Dermis blood vessel endothelial cell (primary cell): ENCODE measurements around the gene CYP27B1. TPM values are rescaled to one million over a fixed set of nuclear protein-coding genes. Genes with fewer than 3 reads are reported as not detected.
A peak's percentile ranks its signal among the peaks of the same experiment; 100 is the strongest.

Experiments
- DNase-seq: peaks from one replicate; pipeline ENCODE4 v3.0.0; 2010
- total RNA-seq: library from RNA; depleted of rRNA; stranded (reverse); fragments of >200 nt; gene quantifications from 2 replicates; pipeline ENCODE4 v1.2.3, GENCODE V29; 2014

The CYP27B1 gene
- total RNA-seq, 1 donor from 2014 or later = 0.17 TPM

DNA sequence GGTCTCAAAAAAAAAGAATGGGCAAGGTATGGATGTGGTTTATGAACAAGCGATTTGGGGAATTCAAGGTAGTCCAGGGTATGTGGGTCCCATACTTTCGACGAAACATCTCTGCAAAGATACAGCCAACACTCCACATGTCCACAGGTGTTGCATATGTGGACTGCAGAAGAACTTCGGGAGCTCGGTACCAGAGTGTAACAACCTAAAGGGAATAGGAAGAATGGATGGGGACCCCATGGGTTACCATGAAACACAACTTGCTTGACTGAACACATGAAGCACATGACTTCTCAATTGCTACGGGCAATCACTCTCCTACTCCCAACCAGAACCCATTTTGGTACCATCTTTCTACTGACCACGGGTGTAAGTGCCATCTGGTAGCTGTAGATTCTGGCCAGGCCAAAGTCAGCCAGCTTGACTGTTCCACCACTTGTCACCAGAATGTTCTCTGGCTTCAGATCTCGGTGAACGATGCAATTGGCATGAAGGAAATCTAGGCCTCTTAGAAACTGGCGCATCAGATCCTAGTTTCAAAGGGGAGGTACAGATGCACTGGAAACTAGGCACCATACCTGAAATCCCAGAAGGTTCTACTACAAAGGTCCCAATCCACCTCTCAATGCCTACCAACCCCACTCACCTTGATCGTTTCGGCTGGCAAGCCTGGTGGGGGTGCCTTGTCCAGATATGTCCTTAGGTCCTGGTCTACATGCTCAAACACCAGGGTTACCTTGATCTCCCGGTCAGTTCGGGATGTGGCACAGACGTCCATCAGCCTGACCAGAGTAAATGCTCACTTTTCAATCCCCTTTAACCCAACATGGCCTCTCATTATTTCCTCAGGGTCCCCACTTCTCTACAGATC lies 16.1 kb downstream of the CYP27B1 start:
- DNase-seq = no peak

DNA sequence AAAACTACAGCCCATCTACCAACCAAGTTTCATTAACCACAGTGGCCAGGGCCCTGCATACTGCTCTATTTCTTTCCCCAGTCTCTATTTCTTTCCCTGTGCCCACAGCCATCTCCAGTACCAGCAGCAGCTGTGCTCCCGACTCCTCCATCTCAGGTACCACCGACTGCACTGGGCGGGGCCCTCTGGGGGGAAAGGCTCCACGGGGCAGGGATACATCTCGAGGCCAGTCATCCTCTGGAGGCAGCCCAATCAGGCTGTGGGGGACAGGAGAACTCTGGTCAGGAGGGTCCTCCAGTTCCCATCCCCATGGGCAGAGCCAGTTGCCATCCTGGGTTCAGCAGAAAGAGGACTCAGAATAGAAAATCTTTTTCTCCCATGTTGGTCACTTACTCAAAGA lies 17.8 kb downstream of the CYP27B1 start:
- no peak for DNase-seq

DNA sequence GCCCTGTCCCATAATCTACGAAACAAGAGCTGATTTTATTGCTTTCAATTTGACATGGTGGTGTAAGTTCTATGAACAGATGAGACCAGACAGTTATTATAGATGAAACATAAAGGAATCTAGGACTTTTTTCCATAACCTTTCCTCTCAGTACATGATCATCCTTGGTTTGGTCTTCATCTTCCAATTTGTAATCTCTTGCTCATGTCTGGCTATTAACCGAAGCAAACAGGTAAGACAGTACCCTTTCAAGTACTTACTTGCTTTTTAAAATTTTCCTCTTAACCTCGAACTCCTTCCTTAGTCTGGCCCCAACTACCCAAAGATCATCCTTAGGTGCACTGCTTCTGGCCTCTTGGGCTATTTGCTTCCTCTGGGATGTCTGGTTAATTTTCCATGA lies 20.9 kb downstream of the CYP27B1 start:
- no peak for DNase-seq

DNA sequence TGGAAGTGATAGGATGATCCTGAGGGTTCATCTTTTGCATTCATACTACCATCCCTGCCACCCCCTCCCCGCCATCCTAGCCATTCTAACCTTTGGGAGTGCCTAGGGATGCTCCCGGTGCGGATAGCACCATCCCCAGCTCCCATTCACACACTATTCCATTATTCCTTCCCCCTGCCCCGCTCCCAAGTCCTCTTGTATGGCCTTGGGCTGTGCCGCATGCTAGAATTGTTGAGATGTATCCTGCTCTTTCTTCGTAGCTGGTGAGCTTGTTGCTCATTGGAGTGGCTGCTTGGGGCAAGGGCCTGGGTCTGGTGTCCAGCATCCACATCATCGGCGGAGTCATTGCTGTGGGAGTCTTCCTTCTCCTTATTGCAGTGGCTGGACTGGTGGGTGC lies 21.4 kb downstream of the CYP27B1 start:
- DNase-seq = no peak

DNA sequence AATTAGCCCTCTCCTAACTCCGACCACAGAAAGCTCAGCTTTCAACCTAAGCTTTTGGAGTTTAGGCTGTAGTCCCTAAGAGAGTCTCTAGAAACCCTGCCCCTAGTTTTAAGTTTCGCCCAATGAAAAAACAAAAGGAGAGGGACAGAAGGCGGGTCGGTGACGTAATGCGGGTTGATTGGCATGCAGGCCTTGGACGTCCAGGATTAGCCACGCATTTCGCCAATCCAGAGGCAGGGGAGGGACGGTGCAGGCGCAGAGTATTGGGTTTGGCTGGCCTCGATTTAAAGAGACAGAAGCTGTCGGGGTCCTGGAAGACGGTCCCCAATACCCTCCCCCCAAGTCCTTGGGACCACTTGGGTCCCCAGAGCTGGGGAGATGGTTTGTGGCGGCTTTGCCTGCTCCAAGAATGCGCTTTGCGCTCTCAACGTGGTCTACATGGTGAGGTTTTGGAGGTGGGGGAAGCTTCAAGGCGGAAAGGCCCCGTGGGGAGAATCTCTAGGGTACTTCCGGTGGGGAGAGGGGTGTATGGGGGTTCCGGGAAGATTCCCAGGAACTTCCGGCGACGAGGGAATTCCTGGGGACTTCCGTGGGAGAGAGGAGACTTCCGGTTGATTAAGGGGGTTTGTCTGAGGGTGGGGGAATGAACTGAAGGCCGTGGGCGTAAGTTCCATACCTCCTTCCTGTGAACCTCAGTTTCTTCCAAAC lies 21.9 kb downstream of the CYP27B1 start, which contains the start of gene TSPAN31:
Gene TSPAN31, plus strand, starts transcription at position 263 of the 708 bp plus-strand sequence. Its CDS starts 116 bp downstream, at position 379.
- DNase-seq = peak; percentile 99

DNA sequence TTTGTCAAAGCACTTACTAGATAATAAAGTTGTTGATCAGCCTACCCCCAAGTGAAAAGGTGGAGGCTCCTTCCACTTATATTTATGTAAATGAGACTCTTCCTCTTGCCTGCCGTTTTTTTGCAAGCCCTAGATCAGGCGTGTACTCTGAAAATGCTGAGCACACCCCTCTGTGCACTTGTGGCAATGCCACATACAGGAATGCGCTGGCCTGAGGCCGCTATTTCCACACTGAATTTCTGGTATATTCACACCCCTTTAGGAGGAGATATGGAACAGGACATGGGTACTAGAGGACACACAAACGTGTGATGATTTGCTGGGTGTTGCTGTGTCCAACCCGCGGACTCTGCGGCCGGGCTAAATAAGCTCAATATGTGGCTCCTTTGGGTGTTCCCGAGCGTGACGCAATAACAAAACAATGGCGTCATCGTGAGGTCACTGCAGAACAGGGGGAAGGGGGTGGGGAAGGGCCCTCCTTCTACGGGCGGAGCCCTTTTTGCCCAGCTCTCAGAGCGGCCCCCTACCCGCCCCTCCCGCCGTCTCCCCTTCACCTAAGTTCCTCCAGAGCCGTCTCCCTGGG lies 22.6 kb downstream of the CYP27B1 start:
- DNase-seq = no peak

DNA sequence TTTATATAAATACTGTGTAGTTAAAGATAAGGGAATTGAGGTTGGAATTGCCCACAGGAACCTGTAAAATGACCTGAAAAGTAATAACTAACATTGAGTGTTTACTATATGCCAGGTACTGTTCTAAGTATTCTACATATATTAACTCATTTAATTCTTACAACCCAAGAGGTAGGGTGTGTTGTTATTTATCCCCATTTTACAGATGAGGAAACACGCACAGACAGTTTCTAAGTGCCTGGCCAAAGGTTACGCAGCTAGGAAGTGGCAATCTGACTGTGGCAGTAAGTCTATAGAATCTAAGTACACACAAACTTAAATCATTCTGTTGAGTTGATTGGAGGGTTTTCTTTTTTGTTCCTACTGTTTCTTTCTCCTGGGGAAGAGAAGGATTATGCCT lies 23.1 kb downstream of the CYP27B1 start:
- DNase-seq = no peak

DNA sequence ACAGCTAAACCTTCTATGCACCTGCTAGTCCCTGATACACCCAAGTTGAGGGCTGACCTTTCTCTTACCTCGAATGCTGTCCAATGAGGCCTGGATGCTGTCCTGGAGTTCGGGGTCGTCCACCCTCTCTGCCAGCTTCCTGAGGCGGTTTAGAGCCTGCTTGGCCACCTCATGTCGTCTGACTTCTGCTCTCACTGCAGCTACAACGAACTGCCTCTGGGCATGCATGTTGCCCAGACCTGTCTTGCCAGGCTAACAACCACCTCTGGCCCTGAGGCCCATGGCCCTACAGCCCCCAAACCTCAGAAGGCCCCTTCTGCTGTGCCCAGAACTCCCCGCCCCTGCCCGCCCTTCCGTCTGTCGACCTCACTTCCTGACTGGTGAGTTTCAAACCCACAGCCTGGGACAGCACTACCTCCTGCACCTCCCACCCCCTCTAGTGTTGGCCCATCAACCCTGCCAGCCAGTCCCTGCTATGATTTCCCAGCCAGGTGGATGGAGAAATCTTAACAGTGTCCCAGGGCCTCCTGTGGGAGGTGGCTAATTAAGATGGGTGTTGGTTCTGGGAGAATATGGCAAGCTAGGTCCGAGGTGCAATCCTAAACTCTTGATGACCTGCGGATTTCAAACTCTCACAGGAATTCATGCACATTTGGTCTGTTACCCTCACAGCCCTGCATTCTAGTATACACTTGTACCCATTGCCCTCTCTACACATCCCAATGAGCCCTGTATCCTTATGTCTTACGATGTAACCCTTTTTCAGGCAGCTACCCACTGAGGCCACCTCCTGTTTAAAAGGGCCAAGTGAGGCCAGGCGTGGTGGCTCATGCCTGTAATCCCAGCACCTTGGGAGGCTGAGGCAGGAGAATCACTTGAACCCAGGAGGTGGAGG lies 24.8 kb downstream of the CYP27B1 start:
- no peak for DNase-seq

DNA sequence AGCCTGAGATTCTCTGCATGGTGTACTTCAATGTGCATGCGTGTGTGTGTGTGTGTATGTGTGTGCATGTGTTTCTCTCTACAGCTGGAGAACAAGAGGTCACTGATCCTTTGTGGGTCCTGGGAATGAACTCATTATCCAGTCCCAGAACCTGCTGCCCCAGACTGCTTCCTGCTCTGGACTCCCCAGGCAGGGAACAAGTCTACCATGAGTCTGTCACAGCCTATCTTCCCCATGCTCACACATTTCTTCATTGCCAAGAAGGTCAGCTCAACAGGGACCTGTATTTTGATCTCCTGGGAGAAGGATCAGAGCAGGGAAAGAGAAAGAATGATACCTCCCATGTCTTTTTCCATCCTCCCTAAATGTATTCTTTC lies 25.5 kb downstream of the CYP27B1 start:
- no peak for DNase-seq

DNA sequence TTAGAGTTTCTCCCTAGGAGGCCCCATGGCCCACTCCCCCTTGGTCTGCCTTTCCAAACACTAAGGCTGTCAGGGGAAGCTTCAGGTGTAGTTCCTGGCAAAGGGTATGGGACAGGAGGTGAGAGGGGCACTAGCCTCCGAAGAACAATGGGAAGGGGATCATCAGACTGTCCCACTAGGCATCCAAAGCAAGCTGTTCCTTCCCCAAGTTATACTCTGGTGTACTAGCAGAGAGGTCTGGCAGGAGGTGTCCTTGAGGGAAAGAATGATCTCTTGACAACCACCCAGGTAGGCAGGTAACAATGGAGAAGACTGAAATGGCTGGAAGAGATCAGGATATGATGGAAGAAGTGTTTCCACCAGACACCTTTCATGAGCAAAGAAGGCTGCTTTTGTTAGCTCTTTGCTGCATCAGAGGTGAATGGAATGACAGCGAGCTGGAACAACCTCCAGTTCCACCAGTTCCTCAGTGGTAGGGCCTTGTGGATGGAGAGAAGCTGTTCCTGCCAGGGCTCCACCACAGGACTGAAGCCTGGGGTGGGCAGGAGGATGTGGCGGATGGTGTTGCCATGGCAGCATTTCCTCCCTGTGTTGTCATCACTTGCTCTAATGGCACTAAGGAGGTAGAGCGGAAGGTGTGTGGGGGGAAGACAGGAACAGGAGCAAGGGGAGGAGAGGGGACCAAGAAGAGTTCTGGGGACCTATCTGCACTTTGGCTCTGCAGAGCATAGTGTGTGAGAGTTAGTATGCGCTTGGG lies 26.0 kb downstream of the CYP27B1 start:
- peak; percentile 49 for DNase-seq

DNA sequence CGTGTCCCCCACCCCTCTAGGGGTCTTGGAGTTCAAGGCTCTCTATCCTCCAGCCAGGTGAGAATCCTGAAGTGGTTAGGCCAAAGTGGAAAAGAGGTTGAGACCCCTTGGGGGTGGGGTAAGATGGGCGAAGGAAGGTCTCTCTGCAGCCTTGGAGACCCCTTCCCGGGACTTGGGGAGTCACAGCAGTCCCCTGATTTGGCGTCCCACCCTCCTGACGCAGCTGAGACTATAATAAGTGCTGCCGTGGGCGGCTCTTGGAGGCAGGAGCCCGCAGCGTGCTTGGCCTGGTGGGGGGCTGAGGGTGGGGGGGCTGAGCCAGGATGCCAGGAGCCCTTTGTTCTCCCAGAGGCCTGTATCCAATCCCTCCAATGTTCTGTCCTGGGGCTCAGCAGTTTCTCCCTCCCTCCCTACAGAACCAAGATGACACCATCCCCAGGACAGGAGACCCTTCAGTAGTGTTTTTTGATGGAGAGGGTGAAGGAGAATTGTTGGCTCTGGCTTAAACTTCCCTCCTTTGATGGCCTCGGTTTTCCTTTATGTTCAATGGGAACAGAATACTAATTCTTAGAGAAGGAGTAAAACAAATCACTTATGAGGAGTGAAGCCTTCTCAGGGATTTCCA lies 26.9 kb downstream of the CYP27B1 start:
- DNase-seq = no peak

DNA sequence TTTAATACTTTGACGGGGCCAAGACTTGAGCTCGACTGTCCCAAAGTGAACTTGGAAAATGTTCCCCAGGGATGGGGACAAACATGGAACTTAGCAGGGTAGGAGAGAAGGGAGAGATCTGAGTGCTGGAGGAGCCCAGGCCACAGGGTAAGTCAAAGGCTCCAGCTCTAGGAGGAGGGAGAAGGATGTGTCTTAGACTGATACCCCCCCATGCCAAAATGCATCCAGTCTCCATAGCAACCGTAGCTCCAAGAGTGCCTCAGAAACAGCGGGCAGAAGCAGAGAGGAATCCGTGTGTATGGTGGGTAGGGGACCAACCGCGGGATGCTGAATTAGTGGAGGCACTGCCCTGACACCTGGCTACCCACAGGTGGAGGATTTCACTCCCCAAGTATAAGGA lies 27.5 kb downstream of the CYP27B1 start:
- DNase-seq = no peak

DNA sequence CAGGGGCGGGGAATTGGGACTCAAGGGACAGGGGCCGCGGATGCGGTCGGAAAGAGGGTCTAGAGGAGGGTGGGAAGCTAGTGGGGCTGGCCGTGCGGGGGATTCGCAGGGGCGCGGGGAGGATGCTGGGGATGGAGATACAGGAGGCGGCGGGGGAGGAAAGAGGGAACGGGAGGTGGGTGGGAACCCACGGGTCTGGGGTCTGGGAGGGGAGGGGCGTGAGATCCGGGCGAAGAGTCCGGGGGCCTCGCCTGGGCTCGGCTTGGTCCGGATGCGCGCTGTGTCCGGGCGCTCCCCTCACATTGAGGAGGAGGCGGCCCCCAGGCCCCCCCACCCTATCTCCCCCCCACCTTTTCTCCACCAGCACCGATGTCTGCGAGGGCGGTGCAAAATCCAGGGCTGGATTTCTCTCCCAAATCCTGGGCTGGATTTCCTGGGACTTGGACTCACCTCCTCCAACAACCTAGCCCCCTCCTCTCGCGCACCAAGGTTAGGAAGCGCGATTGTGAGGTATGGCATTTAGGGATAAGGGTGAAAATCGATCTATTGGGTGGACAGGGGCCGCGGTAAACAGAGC lies 28.1 kb downstream of the CYP27B1 start, which contains the start of gene AGAP2:
Gene AGAP2, minus strand, starts transcription at position 82 of the 577 bp plus-strand sequence. CDS start 496 bp downstream, outside the sequence.
- no peak for DNase-seq

DNA sequence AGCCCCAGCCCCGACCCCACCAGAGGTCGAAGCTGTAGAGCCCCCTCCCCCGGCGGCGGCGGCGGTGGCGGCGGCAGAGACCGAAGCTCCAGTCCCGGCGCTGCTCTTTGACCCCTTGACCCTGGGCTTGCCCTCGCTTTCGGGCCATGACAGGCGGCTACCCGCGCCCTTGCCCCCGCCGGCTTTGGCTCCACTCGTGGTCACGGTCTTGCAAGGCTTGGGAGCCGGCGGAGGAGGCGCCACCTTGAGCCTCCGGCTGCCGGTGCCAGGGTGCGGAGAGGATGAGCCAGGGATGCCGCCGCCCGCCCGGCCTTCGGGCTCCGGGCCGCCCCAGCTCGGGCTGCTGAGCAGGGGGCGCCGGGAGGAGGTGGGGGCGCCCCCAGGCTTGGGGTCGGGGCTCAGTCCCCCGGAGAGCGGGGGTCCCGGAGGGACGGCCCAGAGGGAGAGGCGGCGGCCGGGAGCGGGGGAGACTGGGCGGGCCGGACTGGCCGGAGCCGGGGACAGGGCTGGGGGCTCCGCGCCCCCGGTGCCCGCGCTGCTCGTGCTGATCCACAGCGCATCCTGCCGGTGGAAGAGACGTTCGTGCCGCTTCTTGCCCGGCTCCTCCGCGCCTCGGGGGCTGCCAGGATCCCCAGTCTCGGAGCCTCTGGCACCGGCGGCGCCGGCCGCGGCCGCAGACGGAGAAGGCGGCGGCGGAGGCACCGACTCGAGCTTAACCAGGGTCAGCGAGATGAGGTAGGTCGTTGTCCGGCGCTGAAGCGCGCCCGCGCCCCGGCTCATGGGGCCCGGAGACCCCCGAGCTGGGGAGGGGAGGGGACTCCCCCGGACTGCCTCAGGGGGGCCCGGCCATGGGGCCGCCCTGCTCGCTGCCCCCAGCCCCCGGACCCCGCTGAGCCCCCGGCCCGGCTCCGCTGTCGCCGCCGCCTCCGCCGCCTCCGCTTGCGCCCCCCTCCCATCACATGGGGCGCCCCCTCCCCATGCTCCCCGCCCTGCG lies 29.1 kb downstream of the CYP27B1 start:
- DNase-seq = peak; percentile 25

DNA sequence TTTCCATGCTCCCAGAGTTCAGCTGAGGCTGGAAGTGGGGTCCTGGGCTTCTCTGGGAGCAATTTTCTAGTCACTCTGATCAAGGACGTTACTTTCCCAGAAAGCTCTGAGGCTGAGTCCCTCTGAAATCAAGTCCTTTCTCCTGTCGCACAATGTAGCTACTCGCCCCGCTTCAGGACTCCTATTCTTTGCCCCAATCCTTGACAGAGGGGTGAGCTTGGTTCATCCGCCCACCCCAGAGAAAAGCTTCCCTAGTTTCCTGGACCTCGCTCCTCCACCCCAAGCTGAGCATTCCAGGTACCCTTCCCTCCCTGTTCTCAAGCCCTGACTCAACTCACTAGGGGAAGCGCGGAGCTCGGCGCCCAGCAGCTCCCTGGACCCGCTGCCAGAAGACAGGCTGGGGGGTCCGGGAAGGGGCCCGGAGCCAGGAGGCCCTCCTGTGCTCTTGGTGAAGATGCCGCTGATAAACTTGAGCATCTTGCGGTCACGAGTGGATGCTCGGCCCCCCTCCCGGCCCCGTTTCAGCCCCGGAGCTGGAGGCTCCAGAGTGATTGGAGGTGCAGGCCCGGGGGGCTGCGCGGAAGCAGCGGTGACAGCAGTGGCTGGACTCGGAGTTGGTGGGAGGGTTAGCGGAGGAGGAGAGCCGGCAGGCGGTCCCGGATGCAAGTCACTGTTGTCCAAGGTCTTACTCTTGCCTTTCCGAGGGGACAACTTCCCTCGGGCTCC lies 30.0 kb downstream of the CYP27B1 start:
- DNase-seq = no peak

DNA sequence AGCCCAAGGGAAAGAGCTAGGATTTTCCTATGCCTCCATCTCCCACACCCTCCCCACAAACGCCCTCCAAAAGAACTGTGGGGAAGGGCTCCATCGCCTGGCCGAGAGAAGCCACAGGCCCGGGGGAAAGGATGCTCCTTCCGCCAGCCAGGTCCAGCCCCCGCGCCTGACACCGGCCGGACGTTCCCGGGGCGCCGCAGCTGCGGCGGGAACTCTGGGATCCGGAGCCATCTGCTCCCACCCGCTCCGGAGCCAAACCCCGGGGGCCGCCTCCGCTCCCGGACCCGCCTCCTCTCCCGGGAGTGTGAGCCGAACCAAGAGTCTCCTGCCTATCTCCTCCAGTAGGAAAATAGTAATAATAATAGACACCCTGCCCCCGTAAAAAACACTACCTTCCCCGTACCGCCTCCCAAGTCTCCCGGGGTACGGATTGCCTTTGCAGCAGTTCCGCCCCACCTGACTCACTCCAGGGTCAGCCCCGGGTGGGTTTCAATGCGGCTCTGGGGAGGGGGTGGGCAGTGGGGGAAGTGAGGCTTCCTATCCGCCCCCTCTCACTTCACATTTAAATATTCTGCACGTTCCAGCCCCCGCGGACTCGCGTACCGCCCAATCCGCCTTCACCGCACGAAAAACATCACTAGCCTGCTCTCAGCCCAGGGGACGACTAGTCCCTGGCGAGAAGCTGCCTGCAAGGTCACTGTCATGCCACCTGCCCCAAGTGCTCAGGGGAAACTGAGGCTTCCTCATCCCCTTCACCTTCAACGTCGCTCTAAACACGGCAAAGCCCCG lies 30.7 kb downstream of the CYP27B1 start:
- DNase-seq = no peak

DNA sequence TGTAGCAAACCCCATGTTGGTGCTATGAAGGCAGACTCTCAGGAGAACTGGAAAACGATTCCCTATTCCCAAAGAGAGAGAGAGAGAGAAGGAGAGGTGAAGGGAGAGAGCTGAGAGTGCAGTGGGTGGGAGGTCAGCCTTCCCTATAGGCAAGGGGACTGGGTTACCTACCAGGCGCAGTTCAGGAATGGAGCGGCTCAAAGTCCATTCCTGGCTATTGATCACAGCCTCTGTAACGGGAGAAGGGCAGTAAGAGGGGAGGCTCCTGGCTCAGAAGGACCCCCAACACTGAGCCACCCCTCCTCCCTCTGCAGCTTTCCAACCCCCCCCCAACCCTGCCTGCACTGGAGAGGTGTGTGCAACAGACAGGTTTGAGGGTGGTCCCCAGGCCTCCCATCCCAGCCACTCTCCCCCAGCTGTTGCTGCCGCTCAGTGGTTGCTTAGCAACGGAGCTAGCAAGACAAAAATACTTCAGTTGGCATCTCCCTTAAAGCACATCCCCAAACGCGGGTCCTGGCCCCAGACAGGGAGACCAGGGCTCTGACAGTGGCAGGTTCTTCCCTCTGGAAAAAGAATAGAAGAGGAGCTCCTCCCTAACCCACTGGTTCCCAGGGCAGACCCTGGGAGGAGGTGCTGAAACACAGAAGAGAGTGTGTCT lies 31.6 kb downstream of the CYP27B1 start:
- DNase-seq = no peak
